CD4-positive, alpha-beta T cell treated with Interleukin-2 at 100 ng/mL for 4 hours (primary cell): ENCODE data around the gene LINGO4.

Experiments used
- DNase-seq: peaks from one replicate; pipeline ENCODE4 v3.0.0-alpha.2; 2020; ENCODE audit warnings: low spot score

Gene LINGO4

GRCh38 chr1:151814426-151814825 lies 9.2 kb upstream of the LINGO4 start:
- no peak for DNase-seq

DNA sequence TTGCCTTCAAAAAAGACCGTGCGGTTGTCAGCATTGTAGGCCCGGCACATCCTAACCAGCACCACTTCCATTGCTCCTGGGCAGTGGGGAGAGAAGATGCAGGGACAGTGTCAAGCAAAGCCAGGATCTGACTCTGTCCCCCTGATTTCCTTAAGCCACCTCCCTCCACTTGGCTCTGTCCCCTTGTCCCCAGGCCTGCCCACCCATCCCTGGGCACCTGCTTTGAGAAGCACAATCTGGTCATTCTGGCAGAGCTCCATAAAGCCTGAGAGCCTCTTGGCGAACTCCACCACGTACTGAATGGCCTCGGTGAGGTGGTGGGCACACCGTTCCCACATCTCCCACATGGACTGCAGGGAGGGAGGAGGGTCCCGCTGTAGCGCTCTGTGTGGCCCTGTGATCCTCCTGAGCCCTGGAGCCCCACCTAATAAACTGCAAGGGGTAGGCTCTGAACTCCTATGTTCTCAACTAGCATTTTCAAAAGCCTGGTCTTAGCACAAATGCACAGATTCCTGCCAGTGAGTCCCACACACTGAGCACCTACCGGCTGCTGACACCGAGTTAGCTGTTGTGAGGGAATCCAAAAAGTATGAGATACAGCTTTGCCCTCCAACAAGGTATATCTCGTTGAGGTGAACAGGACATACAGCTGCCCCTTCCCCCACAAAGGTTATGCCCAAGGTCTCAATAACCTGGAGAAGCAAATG lies 8.2 kb upstream of the LINGO4 start:
- no peak for DNase-seq

GRCh38 chr1:151811181-151811580 lies 6.0 kb upstream of the LINGO4 start:
- DNase-seq, result no peak

GRCh38 chr1:151809985-151810556 lies 4.9 kb upstream of the LINGO4 start:
- no peak for DNase-seq

DNA sequence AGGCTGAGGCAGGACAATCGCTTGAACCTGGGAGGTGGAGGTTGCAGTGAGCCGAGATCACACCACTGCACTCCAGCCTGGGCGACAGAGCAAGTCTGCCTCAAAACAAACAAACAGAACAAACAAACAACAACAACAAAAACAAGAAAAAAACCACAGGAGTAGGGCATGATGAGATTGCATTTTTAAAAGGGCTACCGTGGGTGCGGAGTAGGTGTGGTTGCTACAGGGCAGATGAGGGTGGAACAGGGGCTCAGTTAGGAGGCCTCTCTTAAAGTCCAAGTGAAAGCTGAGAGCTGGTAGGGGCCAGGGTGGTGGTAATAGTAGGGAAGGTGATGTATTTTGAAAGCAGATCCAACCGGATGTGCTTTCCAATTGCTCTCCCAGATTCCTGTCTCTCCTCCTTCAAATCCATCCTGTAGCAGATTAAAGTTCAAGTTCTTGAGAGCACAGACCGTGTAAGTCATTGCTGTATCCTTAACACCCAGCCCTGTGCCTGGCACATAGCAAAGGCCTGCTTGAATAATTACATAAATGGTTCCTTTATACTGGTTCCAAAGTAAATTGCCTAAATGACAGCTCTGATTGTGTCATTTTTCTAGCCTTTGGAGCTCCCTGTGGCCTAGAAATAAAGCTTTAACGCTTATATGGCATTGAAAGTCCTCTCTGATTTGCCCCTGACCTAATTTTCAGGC lies 4.2 kb upstream of the LINGO4 start:
- no peak for DNase-seq

- no peak for DNase-seq
Observed at GRCh38 chr1:151807766-151808165, 2.5 kb upstream of the LINGO4 start.

- DNase-seq, result no peak
Observed at GRCh38 chr1:151807131-151807530, 1.9 kb upstream of the LINGO4 start.

GRCh38 chr1:151806170-151806569 lies 951 bp upstream of the LINGO4 start:
- DNase-seq, result no peak

DNA sequence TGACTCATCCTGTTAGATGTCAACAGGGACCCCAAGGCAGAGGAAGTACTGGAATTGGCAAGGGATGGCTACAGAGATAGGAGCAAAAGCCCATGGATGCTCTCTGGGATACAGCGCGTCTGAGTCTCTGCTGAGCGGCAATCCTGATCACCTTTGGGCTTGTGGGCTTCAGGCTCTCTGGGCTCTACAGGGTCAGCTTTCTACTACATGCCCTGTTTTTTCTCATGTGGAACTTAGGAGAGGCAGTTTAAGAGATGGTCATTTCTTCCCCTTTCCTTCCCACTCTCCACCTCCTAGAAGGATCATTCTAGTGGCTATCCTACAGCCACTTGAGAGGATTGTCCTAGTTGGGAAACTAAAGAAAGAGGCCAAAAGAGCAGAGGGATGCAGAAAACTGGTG lies 1.3 kb downstream of the LINGO4 start:
- DNase-seq, result no peak

DNA sequence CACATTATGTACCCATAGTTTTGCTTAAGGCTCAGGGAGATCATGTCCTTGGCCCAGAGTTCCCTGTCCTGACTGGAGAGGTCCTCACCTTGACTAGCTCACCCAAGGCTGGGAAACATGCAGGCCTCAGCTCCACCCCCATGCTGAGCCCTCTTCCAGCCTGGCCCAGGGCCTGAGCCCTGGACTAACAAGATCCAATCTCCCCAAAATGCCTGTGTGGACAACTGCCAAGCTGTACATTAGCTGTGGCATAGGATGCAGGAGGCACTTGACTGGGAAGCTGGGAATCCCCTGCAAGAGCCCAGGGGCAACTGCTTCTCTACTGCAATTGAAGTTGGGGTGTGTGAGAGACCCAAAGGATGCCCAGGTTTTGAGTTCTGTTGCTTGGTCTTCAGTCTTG lies 2.1 kb downstream of the LINGO4 start:
- DNase-seq, result no peak

DNA sequence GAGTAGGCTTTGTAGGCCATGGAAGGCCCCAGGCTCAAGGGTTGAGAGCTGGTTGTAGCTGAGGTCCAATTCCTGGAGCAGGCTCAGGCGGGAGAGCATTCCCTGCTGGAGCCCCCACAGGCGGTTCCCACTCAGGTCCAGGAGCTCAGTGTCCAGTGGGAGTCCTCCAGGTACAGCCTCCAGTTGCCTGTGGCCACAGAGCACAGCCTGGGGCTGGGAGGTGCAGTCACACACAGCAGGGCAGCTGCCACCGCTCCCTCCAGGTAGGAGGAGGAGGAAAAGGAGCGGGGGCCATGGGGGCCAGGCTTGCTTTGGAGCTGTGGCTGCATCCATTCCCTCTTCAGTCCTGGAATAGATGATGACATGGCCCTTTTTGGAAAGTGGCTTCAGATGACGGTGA lies 2.8 kb downstream of the LINGO4 start:
- no peak for DNase-seq

DNA sequence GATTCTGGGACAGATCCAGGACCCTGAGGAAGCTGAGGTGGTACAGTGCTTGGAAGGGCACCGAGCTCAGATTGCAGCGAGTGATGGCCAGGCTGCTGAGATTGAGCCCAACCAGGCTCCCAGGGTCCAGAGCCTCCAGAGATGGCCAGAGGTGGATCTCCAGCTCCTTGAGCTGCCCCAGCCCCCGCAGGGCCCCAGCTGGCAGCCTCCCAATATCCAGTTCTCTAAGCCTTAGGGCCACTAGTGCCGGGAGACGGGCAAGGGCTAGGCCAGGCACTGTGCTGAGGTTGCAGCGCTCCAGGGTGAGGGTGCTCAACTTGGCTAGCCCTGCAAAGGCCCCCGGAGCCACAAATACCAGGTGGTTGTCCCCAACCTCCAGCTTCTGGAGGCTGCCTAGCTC lies 3.4 kb downstream of the LINGO4 start:
- DNase-seq, result no peak

DNA sequence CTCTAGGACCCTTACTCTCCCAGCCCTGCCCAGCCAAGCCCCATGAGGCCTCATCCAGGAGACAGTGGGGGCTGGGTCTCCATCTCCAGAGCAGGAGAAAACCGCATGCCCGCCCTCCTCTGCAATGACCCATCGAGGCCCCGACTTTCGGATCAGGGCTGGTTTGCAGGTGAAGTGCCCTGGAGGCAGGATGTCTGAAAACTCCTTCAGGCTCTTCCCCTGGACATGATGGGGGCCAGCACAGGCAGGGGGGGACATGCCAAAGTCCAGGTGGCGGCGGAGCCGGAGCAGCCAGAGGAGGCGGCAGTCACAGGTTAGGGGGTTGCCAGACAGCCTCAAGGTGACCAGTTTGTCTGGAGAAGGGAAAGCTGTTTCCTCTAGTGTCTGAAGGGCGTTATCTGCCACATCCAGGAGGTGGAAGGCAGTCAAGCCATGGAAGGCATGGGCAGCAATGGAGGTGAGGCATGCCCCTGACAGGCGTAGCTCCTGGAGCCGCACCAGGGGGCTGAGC lies 3.9 kb downstream of the LINGO4 start:
- no peak for DNase-seq

DNA sequence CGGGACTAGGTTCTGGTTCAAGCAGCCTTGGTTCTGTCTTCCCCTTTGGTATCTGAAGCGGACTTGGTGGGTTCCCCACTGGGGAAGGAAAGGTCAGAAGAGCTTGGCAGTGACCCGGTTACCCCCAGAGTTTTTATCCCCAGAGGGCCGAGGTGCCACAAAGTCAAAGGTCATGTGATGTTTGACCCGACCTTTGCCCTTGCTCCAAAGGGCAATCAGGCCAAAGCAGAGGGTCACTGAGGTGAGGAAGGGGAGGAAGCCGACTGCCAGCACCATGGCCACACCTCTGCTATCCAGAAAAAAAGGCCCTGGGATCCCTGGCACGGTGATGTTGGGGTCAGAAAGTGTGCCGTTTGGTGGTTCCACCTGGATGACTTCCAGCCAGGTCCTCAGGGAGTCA lies 4.4 kb downstream of the LINGO4 start:
- no peak for DNase-seq

- DNase-seq, result no peak
Observed at GRCh38 chr1:151799179-151800022, 5.8 kb downstream of the LINGO4 start.

DNA sequence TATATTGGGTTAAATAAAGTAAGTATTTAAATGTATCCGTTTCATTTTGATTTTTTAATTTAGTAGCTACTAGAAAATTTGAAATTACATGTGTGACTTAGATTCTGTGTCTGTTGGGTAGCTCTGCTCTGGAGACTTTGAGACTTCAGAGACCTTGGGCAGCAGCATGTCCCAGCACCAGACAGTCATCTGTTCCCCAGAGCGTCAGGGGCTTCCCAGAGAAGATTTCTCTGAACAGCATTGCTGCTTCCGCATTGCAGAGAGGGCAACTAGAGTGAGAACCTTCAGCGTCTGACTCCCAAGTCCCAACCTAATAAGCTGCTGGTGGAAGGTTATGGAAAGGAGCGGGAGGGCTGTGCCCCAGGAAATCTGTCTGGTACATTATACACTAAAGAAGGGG lies 6.6 kb downstream of the LINGO4 start:
- no peak for DNase-seq

DNA sequence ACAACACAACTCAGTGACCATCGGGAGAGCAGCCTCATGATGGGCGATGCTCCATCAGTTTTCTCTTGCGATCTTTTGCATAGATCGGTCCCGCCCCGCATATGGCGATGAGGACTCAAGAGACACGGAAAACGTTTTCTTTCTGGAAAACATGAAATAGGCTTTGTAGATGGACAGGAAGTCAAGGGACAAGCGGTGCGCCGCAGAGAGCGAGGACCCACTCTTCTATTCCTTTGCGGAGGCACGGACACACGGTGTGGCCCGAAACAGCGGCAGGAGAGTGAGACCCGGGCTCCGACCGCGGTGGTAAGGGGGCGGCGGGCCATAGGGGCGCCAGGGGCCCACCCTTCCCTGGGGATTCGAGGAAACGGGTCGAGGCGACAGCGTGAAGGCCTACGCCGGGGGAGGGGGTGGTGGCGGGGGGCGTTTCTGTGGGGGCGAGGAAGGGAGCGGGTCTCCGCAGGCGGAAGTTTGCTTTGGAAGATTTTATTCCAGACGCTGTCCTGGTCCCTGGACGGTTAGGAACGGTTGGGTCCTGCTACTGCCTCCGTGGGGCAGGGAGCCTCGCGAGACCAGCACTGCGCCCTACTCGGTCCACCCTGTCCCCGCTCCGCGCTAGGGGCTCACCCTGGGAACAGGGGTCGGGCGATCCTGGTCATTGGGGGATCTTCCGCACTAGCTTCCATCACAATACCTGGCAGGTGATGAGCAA lies 14.1 kb downstream of the LINGO4 start:
- DNase-seq, result no peak

DNA sequence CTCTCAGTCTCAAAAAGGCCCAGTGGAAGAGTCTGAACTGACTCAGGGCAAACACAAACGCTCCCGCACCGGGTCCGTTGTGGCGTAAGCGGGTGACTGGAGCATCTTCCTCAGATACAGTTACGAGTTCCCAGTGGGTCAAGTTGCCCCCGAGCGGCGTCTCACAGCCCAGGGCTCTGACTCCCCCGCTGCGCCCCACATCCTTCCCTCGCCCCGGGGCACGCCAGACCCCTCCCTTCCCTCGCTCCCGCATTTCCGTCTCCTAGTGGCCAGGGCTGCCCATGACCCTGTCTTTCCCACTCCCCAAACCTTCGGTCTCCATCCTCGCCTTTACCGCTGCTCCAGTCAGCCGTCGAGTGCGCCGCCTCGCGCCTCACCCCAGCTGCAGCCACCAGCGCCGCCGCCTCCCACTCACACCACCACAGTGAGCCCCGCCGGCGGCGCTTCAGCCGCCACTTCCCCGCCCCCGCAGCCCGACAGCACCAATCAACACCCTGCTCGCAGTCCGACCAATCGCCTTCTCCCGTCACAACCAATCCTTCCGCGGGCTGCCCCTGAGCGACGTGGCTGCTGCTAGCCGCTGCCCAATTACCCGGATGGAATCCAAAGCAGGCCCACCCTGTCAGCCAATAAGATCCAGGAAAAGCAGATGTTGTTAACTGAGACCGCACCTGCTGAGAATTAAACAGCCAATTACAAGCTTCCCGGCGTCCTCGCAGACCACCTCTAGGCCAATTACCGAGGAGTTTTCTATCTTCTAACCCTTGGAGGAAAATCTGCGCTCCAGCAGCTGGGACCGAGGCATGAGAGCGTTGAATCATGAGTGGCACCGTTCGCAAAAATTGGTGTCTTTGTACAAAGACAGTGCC lies 14.9 kb downstream of the LINGO4 start, which contains the start of gene TDRKH:
TSS of gene TDRKH (minus strand) at position 430 of the 869 bp plus-strand sequence. CDS start 7,478 bp downstream, outside the sequence.
- peak; percentile 99 for DNase-seq

DNA sequence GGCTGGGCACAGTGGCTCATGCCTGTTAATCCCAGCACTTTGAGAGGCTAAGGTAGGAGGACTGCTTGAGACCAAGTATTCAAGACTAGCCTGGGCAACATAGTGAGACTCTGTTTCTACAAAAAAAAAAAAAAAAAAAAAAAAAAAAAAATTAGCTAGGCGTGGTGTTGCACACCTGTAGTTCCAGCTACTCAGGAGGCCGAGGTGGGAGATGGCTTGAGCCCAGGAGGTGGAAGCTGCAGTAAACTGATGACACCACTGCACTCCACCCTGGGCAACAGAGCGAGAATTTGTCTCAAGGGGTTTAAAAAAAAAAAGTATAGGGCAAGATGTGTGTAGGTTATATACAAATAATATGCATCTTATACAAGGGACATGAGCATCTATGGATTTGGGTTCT lies 17.5 kb downstream of the LINGO4 start:
- DNase-seq, result no peak

GRCh38 chr1:151783796-151784195 lies 21.4 kb downstream of the LINGO4 start:
- DNase-seq, result no peak

- DNase-seq, result no peak
Observed at GRCh38 chr1:151782741-151783140, 22.5 kb downstream of the LINGO4 start.
